ACHN (cell line): Measurements from ENCODE around the gene HOTAIR.

ENCODE experiments used
- DNase-seq: peaks from one replicate; pipeline ENCODE4 v3.0.0-alpha.2; 2015
- in situ Hi-C: cut with HindIII; loops from 2 replicates; pipeline ENCODE4 v1.10.0; 2017; ENCODE audit warnings: low sequenced_read_pairs, low pct_ligation_motif_present, low pct_unique_long_range_greater_than_20kb

HOTAIR gene

DNA sequence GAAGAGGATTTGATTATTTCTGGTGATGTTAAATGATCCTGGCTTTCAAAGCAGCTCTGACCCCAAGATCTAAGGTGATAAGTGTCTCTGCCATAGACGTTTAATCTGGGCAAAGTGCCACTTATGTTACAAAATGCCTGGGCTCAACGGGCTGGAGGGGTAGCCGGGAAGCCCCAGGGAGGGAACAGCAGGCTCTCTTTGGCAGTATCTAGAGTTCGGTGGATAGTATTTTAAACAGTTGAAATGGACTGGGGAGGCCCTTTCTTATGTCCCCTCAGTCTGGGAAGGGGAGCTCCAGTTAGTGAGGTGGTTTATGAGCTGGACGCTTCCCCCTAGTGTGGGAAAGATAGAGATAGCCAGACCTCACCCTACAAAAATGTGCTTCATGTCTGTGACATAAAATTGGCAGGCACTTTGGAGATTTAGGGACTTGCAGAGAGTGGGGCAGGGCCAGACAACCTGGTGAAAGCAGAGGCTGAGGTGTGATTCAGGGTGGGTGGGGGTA is 7.3 kb downstream of the HOTAIR start:
- DNase-seq = no peak
- in situ Hi-C loops = no loop called here

DNA sequence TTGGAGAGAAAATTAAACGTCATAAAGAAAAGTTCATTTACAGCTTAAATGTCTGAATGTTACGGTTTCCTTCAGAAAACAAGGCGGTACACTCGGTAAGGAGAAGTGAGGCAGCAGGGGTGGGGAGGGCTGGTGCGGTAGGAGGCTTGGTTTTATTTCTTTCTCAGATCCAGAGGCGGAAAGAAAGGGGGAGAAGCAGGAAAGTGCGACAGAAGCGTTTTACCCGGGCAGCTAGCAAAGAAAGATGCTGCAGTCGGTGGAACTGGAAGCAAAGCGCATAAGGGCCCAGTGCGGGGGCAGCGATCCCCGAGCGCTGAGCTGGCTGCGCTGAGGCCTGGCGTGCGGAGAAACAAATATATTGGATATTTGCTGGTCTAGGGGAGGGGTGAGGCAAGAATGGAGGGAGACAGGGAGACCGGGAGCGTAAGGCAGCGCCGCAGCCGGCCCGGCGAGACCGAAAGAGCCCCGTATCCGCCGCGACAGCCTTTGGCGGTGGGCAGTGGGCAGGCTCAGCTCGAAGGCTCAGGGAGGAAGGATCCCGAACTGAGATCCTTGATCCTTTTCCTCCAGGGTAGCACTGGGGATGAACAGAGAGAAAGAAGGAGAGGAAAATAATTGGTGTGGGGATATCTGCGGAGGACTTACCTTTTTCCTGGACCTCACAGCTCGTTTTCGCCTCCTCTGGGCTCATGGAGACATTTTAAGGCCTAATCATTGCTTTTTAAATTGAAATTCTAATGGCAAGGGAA is 8.2 kb downstream of the HOTAIR start:
- DNase-seq = no peak
- in situ Hi-C loops = no loop called here

GRCh38 chr12:53966085-53966384 is 8.7 kb downstream of the HOTAIR start:
- no peak for DNase-seq
- in situ Hi-C loops = no loop called here

DNA sequence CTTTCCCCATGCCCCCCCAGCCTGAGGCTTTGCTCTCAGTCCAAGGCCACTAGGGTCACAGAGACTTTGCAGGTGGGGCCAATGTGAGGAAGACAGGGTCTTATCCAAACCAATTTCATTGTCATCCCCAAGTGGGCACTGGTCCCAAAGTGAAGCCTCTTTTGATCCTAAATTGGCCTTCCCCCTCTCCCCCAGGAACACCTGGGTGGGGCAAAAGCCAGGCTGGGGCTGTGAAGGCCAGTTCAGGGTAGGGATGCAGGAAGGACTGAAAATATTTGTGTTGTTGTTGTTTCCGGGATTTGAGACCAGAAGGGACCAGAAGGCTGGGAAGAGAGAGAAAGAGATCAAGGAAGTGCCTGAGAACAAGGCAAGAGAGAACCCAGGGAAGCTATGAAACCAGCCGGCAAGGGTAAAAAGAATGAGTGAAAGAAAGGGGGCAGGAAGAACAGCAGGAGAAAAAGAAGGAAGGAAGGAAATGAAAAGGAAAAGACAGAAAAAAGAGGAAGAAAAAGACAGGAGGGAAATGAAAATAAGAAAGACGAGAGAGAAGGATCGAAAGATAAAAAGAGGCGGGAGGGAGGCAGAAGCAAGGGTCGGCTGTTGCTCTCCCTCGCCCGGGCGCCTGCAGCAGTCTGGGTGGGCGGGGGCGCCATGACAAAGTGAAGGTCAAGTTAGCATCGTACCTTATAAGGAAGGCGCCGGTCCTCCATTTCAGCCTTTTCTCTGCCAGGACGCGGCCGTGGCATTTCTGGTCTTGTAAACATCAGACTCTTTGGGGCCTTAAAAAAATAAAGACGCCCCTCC is 9.3 kb downstream of the HOTAIR start:
- in situ Hi-C loops = no loop called here
- no peak for DNase-seq

- in situ Hi-C loops = no loop called here
- DNase-seq = no peak
These were observed 10.4 kb downstream of the HOTAIR start for GRCh38 chr12:53964315-53964713.

DNA sequence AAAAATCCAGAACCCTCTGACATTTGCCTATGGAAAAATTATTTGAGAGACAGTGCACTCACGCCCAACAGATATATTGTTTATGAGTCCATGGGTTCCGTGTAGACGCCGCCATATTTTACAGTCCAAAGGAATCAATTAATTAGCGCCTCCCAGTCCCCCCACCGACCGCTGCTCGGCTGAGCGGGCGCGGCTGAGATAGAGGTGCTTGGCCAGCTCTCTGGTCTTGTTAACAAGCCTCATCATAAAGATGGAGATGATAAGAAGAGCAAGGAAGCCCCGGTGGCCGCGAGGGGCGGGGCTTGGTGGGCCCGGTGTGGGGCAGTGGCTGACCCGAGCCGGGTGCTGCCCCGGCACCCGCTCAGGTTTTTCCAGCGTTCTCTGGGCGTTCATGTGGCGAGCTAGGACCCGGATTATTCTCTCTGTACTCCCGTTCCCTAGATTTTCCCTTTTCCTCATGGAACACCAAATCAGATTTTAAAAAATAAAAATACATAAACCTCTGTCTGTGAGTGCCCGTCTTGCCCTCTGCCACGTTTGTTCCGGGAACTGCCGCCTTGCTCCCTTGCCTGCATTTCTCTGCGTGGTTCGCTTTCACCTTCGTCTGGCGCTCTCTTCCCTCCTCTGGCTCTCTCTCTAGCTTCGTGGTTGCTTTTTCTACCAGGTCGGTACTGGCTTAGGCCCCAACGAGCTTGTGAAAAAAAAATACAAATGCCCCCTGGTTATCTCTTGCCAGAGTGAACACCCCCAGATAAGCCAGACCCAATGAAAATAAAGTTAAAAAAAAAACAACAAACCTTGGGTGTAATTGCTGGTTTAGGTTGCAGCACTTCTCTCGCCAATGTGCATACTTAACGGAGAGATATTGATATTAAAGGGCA is 11.1 kb downstream of the HOTAIR start:
- no peak for DNase-seq

GRCh38 chr12:53963005-53963404 is 11.7 kb downstream of the HOTAIR start:
- no peak for DNase-seq
- in situ Hi-C loops = no loop called here

More for the DNA sequence above, 11.1 kb downstream of the HOTAIR start:
- in situ Hi-C loops = no loop called here

GRCh38 chr12:53961025-53961761 is 13.6 kb downstream of the HOTAIR start:
- no peak for DNase-seq
- in situ Hi-C loops = no loop called here

DNA sequence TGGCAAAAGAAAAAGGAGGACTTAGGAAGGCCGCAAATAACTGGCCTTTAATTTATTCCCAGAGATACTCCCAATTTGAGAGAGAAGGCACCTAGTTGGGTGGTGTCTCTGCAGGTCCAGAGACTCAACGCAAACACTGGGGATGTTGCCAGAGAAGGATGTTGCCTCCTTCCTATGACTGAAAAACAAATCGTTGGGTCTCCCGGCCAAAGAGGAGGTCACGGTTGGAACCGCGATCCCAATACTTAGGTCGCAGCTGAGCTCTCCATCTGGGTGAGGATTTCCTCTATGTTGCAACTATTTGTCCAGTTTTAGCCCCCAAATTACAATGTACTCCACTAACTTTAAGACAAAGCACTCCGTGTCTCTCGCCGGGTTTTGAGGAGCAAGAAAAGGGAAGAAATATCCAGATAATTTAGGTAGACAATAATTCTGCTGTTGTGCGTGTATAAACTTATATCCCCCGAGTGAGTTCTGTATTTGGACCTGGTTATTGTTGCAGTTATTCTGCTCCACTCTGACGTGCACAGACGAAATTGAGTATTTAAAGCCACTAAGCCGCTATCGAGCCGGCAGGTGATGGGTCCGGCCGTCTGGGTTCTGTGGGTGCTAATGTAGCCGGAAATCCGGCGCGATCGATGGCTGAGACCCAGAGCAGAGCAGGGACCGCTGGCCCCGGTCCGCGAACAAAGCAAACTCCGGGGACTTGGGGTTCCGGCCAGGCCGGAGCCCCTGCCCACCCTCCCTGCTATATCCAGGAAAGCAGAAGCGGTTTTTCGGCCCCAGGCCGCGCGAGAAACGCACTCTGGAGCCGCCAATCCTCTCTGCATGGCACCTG is 14.3 kb downstream of the HOTAIR start:
- no peak for DNase-seq
- in situ Hi-C loops = no loop called here

GRCh38 chr12:53959314-53959713 is 15.4 kb downstream of the HOTAIR start:
- in situ Hi-C loops = no loop called here
- no peak for DNase-seq

DNA sequence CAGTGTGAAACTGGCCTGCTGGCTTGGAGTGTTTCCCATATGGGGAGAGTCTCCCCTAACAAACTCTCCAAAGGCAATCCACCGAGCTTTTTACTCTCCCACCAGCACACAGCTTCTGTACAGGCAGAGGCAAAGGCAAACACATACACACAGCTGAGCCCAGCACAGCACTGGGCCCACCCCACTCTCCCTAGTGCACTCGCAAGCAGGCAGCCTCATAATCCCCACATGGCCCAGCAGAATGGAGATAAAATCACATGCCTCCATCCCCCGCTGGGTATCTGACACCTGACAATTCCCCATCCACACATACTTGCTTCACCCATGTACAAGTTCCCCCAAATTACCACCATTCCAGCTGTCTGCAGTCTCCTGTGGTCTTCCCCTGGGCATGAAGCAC is 16.6 kb downstream of the HOTAIR start:
- DNase-seq = no peak
- in situ Hi-C loops = no loop called here

GRCh38 chr12:53956914-53957536 is 17.7 kb downstream of the HOTAIR start:
- no peak for DNase-seq
- in situ Hi-C loops = no loop called here

- DNase-seq = no peak
- in situ Hi-C loops = no loop called here
These were observed 18.4 kb downstream of the HOTAIR start for GRCh38 chr12:53956251-53956887.

- DNase-seq = no peak
- in situ Hi-C loops = no loop called here
These were observed 18.9 kb downstream of the HOTAIR start for GRCh38 chr12:53955776-53956250.

DNA sequence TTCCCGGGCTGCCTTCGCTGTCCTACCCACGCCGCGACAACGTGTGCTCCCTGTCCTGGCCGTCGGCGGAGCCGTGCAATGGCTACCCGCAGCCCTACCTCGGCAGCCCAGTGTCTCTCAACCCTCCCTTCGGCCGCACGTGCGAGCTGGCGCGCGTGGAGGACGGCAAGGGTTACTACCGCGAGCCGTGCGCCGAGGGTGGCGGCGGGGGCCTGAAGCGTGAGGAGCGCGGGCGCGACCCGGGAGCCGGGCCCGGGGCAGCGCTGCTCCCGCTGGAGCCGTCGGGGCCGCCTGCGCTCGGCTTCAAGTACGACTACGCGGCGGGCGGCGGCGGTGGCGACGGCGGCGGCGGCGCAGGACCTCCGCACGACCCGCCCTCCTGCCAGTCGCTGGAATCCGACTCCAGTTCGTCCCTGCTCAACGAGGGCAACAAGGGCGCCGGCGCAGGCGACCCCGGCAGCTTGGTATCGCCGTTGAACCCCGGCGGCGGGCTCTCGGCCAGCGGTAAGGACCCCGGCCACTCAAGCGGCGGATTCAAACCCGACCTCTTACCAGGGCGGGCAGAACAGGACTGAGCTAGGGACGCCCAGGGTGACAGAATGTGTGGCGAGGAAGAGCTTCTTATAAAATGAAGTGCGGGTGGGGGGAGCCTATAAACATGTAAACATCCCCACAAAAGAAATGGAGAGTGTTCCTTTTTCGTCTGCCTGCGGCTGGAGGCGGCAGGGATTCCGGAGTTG is 19.5 kb downstream of the HOTAIR start:
- DNase-seq = no peak
- in situ Hi-C loops = no loop called here

GRCh38 chr12:53954694-53955035 is 20.1 kb downstream of the HOTAIR start, which contains the start of gene HOXC12:
Gene HOXC12, plus strand, starts transcription at chr12:53954903. Its CDS starts 27 bp downstream, at chr12:53954930.
- no peak for DNase-seq
- in situ Hi-C loops = no loop called here
